Lung microvascular endothelial cell (primary cell): ENCODE results near the gene C1QL4. TPM values are rescaled to one million over a fixed set of nuclear protein-coding genes. Genes with fewer than 3 reads are reported as not detected.
"Not testable (repeated sequence)": the region's sequence is repeated elsewhere in the genome, so short reads cannot be mapped to it uniquely, and the experiment has no call there.

Source experiments
- DNase-seq, 2 donors: peaks; one replicate each; pipeline versions ENCODE4 v3.0.0 to v3.0.0-alpha.2; 2010; ENCODE audit warnings: low read depth in 2 of 2
- total RNA-seq: library from RNA; depleted of rRNA; stranded (reverse); fragments of >200 nt; gene quantifications from 2 replicates; pipeline ENCODE4 v1.2.1, GENCODE V29; 2014

Gene C1QL4
- total RNA-seq, 1 donor from 2014 or later, result not detected

GRCh38 chr12:49282740-49283375 is 54.1 kb downstream of the C1QL4 start:
- not testable (repeated sequence) for DNase-seq

Other genes starting within 250 kb of the C1QL4 start
- 0.20 and 0.65 TPM in 2 replicates for gene DHH, start 242.4 kb downstream of the C1QL4 start, total RNA-seq
- gene LMBR1L, start 226.3 kb downstream of the C1QL4 start, total RNA-seq, result 68.9 and 76.4 TPM in 2 replicates
- 613 and 894 TPM in 2 replicates for gene TUBA1B, start 205.8 kb downstream of the C1QL4 start, total RNA-seq
- 674 and 686 TPM in 2 replicates for gene TUBA1A, start 148.1 kb downstream of the C1QL4 start, total RNA-seq
- 87.5 and 122 TPM in 2 replicates for gene TUBA1C, start 72.1 kb downstream of the C1QL4 start, total RNA-seq
- gene PRPH, start 42.0 kb downstream of the C1QL4 start, total RNA-seq, result not detected in 2 replicates
- gene TROAP, start 13.9 kb downstream of the C1QL4 start, total RNA-seq, result 1.6 and 8.9 TPM in 2 replicates
- gene DNAJC22, start 9.7 kb upstream of the C1QL4 start, total RNA-seq, result 0.40 and 0.87 TPM in 2 replicates
- 11.7 and 18.3 TPM in 2 replicates for gene SPATS2, start 30.3 kb upstream of the C1QL4 start, total RNA-seq
- gene KCNH3, start 201.8 kb upstream of the C1QL4 start, total RNA-seq, result under 0.01 TPM in 1 of 2 replicates, not detected in the other
- gene MCRS1, start 231.0 kb upstream of the C1QL4 start, total RNA-seq, result 42.9 and 44.2 TPM in 2 replicates